Measurements from ENCODE around the gene ZHX3.
A peak's percentile ranks its signal among the peaks of the same experiment; 100 is the strongest.

The ZHX3 gene

GRCh38 chr20:41182296-41183212 is 135.0 kb downstream of the ZHX3 start:
- DNase-seq = no peak

GRCh38 chr20:41181567-41181966 is 136.0 kb downstream of the ZHX3 start:
- DNase-seq = no peak

GRCh38 chr20:41180599-41181333 is 136.8 kb downstream of the ZHX3 start:
- no peak for DNase-seq

GRCh38 chr20:41179961-41180360 is 137.6 kb downstream of the ZHX3 start:
- no peak for DNase-seq

- peak; percentile 21 for DNase-seq
Observed at GRCh38 chr20:41178904-41179432, 138.6 kb downstream of the ZHX3 start.

GRCh38 chr20:41178495-41178894 is 139.0 kb downstream of the ZHX3 start:
- DNase-seq = no peak

- DNase-seq = no peak
Observed at GRCh38 chr20:41177636-41178035, 139.9 kb downstream of the ZHX3 start.

- DNase-seq = no peak
Observed at GRCh38 chr20:41176711-41177552, 140.6 kb downstream of the ZHX3 start.

- DNase-seq = no peak
Observed at GRCh38 chr20:41175727-41176330, 141.7 kb downstream of the ZHX3 start.

- no peak for DNase-seq
Observed at GRCh38 chr20:41175201-41175651, 142.3 kb downstream of the ZHX3 start.

- DNase-seq = no peak
Observed at GRCh38 chr20:41174782-41175181, 142.7 kb downstream of the ZHX3 start.

GRCh38 chr20:41174373-41174772 is 143.2 kb downstream of the ZHX3 start:
- DNase-seq = no peak

GRCh38 chr20:41173791-41174341 is 143.7 kb downstream of the ZHX3 start:
- no peak for DNase-seq

- peak; percentile 39 for DNase-seq
Observed at GRCh38 chr20:41173161-41173721, 144.3 kb downstream of the ZHX3 start.

GRCh38 chr20:41172296-41173140 is 145.0 kb downstream of the ZHX3 start:
- no peak for DNase-seq

- DNase-seq = no peak
Observed at GRCh38 chr20:41171736-41172295, 145.7 kb downstream of the ZHX3 start.

- no peak for DNase-seq
Observed at GRCh38 chr20:41170386-41171105, 147.0 kb downstream of the ZHX3 start.

GRCh38 chr20:41169791-41170351 is 147.7 kb downstream of the ZHX3 start:
- no peak for DNase-seq

- no peak for DNase-seq
Observed at GRCh38 chr20:41169162-41169690, 148.3 kb downstream of the ZHX3 start.

Data from NCI-H1092 treated with DMSO at 0.1 percent for 48 hours (cell line).